Effector memory CD8-positive, alpha-beta T cell (primary cell): Measurements from ENCODE around the gene RTN4R.
A peak's percentile ranks its signal among the peaks of the same experiment; 100 is the strongest.

Source experiments
- ATAC-seq: fragments of 150-1000 bp; cut with Tn5 transposase; replicated peaks from 2 replicates; pipeline ENCODE4 v1.10.0; 2021; ENCODE audit warnings: mild to moderate bottlenecking, moderate library complexity
- DNase-seq, 3 experiments: peaks; one replicate each; pipeline ENCODE4 v3.0.0; 2021
- H3K27ac Mint-ChIP-seq, 2 donors: one replicate each; pipeline ENCODE4 v1.8.0; 2022; ENCODE audit warnings: mild to moderate bottlenecking in 2 of 2, mixed read lengths in 2 of 2, moderate library complexity in 2 of 2
- H3K27me3 Mint-ChIP-seq, 2 donors: one replicate each; pipeline ENCODE4 v1.8.0; 2022; ENCODE audit warnings: mixed read lengths in 2 of 2
- H3K36me3 Mint-ChIP-seq: one replicate; pipeline ENCODE4 v1.8.0; 2022; ENCODE audit warnings: mild to moderate bottlenecking, moderate library complexity, mixed read lengths; ENCODE audit not compliant: insufficient read depth
- H3K4me1 Mint-ChIP-seq, 2 donors: one replicate each; pipeline ENCODE4 v1.8.0; 2022; ENCODE audit warnings: low read depth in 2 of 2, mixed read lengths in 2 of 2
- H3K4me3 Mint-ChIP-seq, 2 donors: one replicate each; pipeline ENCODE4 v1.8.0; 2022; ENCODE audit warnings: mild to moderate bottlenecking in 2 of 2, mixed read lengths in 2 of 2, moderate library complexity in 2 of 2
- H3K9me3 Mint-ChIP-seq, 2 donors: one replicate each; pipeline ENCODE4 v1.8.0; 2022; ENCODE audit warnings: mixed read lengths in 2 of 2

RTN4R gene

DNA sequence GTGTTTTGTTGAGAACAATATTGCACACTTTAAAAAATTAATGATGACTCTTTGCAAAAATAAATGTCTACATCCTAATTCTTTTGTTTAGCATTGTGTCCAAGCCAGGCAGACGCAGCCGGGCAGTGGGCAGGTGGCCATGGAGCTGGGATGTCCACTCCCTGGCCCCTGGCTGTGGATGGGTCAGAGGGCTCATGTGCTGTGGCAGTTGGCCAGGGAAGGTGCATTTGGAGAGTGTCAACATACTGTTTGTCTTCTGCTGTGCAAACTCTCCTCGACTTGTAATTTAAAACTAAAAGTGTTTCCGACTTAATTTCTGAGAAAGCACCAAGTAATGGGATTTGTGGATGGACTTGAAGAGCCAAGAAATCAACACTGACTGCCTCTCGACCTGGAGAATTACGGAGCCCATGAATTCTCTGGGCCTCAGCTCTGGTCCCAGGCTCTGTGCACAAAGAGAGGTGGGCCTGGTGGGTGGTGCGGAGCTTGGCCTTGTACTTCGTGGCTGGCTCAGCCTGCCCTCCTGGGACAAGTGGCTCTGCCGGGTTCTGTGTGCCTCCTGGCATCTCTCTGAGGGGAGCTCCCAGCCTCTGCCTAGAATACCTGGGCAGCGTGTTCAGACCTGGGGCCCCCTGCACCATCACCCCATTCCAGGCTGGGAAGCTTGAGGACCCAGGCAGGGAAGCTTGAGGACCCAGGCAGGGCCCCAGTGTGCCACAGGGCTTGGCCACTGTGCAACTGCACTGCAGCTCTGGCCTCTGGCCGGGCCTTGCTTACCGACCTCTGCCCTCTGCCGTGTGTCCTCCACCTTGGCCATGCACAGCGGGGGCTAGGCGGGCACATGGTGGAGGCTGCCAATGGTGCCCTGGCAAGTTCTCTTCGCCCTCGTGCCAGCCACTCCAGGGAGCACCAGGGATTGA is 46.4 kb downstream of the RTN4R start:
- no peak overlapping the region for H3K4me3 Mint-ChIP-seq
- peaks cover 6 to 7% of the 10 kb centered on the region in 2 donors for H3K27me3 Mint-ChIP-seq

DNA sequence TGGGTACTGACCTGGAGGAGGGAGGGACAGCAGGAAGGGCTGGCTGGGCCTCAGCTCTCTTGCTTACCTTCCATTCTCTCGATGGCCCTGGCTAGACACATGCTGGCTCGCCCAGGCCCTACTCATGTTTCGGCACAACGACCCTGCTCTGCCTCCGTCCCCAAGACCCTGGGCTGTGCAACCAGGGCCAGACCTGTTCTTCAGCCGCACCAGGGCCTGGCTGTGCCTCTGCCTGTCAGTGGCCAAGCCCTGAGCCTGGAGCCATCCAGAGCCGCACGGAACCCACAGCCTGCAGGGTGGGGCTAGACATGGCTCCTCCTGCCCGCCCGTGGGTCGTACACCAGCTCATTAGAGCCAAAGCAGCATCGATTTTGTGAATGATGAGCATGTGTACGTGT is 47.5 kb downstream of the RTN4R start:
- DNase-seq (no peak), ATAC-seq (no peak)
- H3K27me3 Mint-ChIP-seq = peaks cover 6 to 7% of the 10 kb centered on the region in 2 donors

More for the DNA sequence above, 46.4 kb downstream of the RTN4R start:
- peaks cover 0 to 3% of the 10 kb centered on the region in 2 donors for H3K4me1 Mint-ChIP-seq
- no peak for ATAC-seq
- no peaks in the 10 kb centered on the region for H3K9me3 Mint-ChIP-seq
- no peak overlapping the region for H3K27ac Mint-ChIP-seq
- peaks cover 2% of the 10 kb centered on the region for H3K36me3 Mint-ChIP-seq
- DNase-seq = no peak

DNA sequence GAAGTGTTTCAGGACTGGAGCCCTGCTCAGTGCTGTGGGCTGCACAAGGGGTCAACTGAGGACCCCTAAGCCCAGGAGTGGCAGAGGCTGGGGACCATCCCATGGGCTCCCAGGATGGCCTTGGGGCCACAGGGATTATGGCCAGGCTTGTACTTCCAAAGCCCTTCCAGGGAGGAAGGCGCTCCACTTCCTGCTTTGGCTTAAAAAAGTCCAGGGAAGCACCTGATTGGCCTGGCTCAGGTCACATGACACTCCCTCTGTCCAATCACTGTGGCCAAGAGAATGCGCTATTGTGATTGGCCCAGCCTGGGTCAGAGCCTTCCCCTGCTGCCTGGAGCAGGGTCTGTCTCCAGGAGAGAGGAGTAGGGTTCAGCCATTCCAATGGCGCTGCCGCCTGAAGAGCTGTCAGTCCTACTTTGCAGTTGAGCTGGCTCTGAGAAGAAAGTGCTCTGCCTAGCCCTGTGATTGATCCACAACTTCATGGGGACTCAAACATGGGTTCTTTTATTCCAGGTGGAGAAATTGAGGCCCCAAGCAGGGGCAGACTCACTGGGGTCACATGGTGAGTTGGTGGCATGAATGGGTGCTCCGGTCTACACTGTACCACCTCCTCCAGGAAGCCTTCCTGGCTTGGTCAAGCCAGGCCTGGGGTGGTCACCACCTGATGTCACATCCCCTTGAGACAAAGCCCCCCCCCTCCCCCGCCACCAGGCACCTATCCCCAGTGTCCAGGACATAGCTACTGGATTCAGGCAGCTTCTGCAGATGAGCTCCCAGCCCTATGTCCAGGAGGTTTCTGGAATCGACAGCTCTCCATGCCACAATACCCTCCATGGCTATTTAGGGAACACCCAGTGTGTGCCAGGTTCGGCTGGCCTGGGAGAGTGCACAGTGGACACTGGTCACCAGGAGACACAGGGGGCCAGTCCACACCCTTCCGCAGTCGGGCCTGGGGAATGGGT is 48.2 kb downstream of the RTN4R start:
- Mint-ChIP-seq H3K4me3 (no peak overlapping the region), H3K27me3 (peaks cover 6 to 7% of the 10 kb centered on the region in 2 donors), H3K9me3 (no peaks in the 10 kb centered on the region), H3K27ac (no peak overlapping the region), H3K4me1 (peaks cover 2 to 4% of the 10 kb centered on the region in 2 donors), H3K36me3 (peaks cover 2% of the 10 kb centered on the region)
- no peak for DNase-seq
- no peak for ATAC-seq

More for the DNA sequence above, 47.5 kb downstream of the RTN4R start:
- no peak overlapping the region for H3K27ac Mint-ChIP-seq
- peaks cover 2% of the 10 kb centered on the region for H3K36me3 Mint-ChIP-seq
- peaks cover 0 to 3% of the 10 kb centered on the region in 2 donors for H3K4me1 Mint-ChIP-seq
- H3K9me3 Mint-ChIP-seq = no peaks in the 10 kb centered on the region
- H3K4me3 Mint-ChIP-seq = no peak overlapping the region

DNA sequence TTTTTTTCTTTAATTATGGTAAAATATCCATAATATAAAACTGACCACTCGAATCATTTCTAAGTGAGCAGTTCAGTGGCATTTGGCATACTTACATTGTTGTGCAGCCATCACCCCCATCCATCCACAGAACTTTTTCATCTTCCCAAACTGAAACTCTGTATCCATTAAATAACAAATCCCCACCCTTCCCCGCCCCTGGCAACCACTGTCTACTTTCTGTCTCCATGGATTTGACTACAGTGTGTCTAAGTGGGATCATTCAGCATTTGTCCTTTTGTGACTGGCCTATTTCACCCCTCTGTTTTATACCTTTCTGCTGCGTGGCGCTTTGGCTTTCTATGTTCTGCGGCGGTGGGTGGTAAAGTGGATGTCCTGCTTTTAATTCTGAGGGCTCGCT is 49.1 kb downstream of the RTN4R start:
- H3K9me3 Mint-ChIP-seq = no peaks in the 10 kb centered on the region
- peaks cover 2% of the 10 kb centered on the region for H3K36me3 Mint-ChIP-seq
- H3K4me3 Mint-ChIP-seq = no peak overlapping the region
- peaks cover 0 to 4% of the 10 kb centered on the region in 2 donors for H3K4me1 Mint-ChIP-seq
- ATAC-seq (no peak), DNase-seq (no peak)
- no peak overlapping the region for H3K27ac Mint-ChIP-seq
- H3K27me3 Mint-ChIP-seq = peaks cover 6 to 7% of the 10 kb centered on the region in 2 donors

DNA sequence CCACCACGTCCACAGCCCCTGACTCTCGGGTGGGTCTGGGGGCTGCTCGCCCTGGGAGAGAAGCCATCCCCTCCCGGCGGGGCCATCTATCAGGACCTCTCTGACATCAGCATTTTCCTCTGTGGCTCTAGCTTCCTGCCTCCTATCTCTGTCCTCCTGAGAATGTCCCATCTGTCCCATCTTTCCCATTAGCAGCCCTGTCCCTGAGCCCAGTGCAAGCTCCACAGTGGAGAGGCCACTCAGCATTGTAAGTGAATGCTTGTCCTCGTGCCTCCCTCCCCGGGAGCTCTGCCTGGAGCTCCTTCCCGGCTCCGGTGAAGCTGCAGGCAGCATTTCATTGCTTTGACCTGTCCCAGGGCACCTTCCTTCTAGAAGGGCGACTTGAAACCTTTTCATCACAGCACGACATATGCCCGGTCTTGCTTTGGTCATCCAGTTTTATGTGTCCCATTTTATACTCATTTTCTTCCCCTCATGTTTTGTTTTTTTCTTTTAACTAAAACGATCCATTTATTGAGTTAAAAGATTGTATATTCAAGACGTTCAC is 49.7 kb downstream of the RTN4R start:
- Mint-ChIP-seq H3K27ac (no peak overlapping the region), H3K9me3 (no peaks in the 10 kb centered on the region), H3K4me1 (peaks cover 0 to 4% of the 10 kb centered on the region in 2 donors), H3K27me3 (peaks cover 6 to 7% of the 10 kb centered on the region in 2 donors), H3K36me3 (peaks cover 2% of the 10 kb centered on the region), H3K4me3 (no peak overlapping the region)
- ATAC-seq (no peak), DNase-seq (no peak)

DNA sequence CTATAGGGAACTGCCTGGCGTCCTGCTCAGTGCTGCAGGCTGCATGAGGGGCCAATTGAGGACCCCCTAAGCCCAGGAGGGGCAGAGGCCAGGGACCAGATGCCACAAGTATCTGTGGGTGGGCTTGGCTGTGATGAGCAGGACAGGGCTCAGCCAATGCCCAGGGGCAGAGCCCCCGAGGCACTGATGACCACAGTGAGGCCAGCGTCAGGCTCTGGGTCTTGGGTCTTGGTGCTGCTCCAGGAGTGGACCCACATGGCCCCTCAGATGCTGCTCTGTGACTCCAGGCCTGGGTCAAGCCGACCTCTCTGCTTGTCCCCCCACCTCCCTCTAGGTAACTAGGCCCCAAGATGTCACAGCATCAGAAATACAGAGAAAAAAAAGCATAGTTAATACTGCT is 50.6 kb downstream of the RTN4R start:
- H3K4me1 Mint-ChIP-seq = peaks cover 5% of the 10 kb centered on the region in 2 donors
- H3K27me3 Mint-ChIP-seq = peaks cover 6 to 7% of the 10 kb centered on the region in 2 donors
- no peak overlapping the region for H3K27ac Mint-ChIP-seq
- H3K36me3 Mint-ChIP-seq = peaks cover 2% of the 10 kb centered on the region
- no peak overlapping the region for H3K4me3 Mint-ChIP-seq
- DNase-seq (no peak), ATAC-seq (no peak)
- H3K9me3 Mint-ChIP-seq = no peaks in the 10 kb centered on the region

DNA sequence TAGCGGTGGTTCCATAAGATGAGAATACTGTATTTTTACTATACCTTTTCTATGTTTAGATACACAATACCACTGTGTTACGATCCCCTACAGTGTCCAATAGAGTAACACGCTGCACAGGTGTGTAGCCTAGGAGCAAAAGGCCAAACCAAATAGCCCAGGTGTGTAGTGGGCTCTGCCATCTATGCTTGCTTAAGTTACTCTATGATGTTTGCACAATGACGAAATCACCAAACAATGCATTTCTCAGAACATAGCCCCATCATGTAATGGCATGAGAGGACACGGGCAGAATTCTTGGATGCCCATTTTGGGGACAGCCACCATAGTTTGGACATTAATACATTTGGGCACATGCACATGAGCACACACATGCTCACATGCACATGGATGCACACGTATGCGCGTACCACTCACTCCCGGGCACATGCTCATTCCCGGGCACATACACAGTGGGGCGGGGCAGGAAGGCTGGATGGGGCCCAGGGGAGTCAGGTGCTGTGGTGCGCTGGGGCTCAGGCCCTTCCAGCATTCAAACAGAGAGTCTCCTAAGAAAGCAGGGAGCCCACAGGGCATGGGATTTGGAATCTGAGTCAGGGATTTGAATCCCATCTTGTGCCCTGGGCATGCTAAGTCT is 51.1 kb downstream of the RTN4R start:
- no peak for DNase-seq
- no peak for ATAC-seq
- Mint-ChIP-seq H3K27me3 (peaks cover 6 to 7% of the 10 kb centered on the region in 2 donors), H3K36me3 (no peaks in the 10 kb centered on the region), H3K27ac (no peak overlapping the region), H3K4me1 (peaks cover 11% of the 10 kb centered on the region in 2 donors), H3K4me3 (no peak overlapping the region), H3K9me3 (no peaks in the 10 kb centered on the region)

DNA sequence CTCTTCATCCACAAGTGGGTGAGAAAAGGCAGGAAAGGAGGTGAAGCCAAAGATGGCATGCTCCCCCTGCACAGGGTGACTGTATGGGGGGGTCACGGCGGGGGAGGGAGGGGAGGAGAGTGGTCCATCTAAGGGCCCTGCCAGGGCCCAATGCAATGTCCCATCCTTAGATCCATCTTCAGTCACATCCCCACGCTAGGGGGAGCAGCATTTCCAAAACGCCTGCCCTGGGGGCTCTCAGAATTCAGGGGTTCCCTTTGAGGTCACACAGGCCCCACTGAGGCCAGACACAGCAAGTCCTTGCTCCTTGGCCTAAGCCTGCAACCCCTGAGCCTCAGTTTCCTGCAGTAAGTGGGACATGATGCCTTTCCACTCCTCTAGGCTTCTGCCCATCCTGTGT is 52.4 kb downstream of the RTN4R start:
- ATAC-seq = no peak

DNA sequence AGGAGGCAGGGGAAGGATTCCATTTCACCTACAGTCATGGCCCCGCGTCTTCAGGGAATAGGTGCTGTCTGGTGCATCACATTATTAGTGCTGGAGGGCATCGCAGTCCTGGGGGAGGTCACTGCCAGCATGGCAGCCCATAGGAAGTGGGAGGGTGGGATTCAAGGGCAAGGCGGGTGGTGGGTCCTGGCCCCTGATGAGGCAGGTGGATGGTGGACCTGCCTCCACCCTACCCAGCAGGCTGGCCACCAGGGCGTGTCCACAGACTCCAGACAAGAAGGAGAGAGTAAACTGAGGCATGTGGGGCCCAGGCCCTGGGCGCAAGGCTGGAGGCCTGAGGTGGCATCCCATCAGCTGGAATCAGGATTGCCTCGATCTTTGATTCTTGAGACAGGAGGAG is 53.3 kb downstream of the RTN4R start:
- Mint-ChIP-seq H3K4me3 (no peak overlapping the region), H3K27me3 (peaks cover 6 to 7% of the 10 kb centered on the region in 2 donors), H3K27ac (no peak overlapping the region), H3K36me3 (no peaks in the 10 kb centered on the region), H3K9me3 (no peaks in the 10 kb centered on the region), H3K4me1 (peaks cover 11 to 12% of the 10 kb centered on the region in 2 donors)
- no peak for ATAC-seq
- DNase-seq = no peak

More for the DNA sequence above, 52.4 kb downstream of the RTN4R start:
- H3K27ac Mint-ChIP-seq = peak overlapping the region in 1 of 2 donors; percentile 26
- no peak for DNase-seq
- H3K36me3 Mint-ChIP-seq = no peaks in the 10 kb centered on the region
- H3K4me3 Mint-ChIP-seq = no peak overlapping the region
- no peaks in the 10 kb centered on the region for H3K9me3 Mint-ChIP-seq
- peaks cover 11 to 12% of the 10 kb centered on the region in 2 donors for H3K4me1 Mint-ChIP-seq
- peaks cover 6 to 7% of the 10 kb centered on the region in 2 donors for H3K27me3 Mint-ChIP-seq

DNA sequence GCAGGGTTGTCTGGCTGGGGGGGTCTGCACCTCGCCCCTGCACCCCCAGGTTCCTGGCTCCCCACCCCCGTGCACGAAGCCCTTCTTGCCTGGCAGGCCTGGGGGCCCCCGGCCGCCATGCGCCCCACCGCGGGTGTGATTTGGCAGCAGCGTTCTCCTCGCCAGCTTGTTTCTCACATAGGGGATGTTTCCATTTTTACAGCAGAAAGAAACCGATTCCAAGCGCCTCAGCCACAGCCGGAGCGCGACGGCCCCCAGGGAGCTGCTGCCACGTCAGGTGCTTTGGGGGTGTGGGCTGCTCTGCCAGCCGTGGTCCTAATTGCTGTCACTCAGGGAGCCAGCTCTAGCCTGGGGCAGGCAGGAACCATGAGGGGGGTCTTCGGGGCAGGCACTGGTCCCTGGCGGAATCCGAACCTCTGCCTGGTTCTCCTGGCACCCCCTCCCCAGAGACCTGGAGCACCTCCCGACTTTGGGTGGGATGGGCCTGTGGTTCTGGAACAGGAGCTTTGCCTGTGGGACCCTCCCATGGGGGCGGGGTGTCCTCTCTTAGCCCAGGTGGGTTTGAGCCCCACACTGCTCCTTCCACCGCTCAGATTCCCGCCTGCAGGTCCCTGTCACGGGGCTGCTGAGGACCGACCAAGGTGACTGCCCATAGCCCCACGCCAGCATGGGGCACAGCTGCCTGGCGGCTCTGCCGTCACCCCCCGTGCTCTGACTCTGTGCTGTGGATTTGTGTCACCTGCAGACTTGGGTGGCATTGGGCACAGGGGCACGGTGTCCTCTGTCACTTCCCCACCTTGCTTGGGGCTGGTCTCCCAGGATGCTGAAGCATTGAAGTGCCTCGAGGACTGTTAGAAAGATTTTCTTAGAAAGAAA is 54.0 kb downstream of the RTN4R start:
- Mint-ChIP-seq H3K9me3 (no peaks in the 10 kb centered on the region), H3K4me1 (peaks cover 11 to 12% of the 10 kb centered on the region in 2 donors), H3K36me3 (no peaks in the 10 kb centered on the region), H3K4me3 (no peak overlapping the region), H3K27ac (no peak overlapping the region), H3K27me3 (peaks cover 6 to 7% of the 10 kb centered on the region in 2 donors)
- ATAC-seq = no peak
- no peak for DNase-seq

DNA sequence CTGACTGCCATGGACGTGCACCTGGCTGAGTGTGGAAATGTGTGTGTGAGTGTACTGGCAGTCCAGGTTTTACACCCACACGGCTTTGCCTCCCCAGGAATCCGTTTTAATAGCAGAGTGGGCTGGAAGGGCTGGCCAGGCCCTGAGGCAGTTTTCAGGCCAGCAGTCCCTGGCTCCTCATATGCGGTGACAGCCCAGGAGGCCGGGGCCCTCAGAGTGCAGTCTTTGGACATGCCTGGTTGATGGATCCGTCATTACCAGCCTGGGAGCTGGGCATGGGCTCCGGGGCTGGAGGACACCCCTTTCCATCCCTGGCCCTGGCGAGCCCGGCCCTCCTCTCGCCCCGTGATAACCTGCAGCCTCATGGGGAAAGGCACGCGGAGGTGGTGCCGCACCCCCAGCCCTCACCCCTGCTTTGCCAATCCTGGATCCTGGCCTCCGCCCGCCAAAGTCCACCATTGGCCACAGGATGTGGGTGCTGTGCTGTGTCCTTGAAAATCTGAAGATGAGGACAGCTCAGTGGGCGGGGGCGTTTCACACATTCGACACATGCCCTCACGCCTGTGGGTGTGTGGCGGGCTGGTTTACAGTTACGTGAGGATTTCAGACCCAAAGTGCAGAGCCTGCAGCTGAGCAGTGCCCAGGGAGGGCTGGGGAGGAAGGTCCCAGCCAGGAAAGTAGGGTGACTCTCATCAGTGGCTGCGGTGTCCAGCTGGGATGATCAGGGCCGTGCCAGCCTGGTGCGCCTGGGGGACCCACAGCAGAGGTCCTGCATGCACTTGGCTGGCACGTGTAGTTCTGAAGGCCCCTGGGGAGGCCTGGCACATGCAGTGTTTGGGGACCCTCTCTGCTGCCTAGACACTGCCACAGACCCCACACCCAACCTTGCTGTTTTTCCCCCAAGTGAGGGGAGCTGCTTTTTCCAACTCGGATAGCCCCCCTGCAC is 55.1 kb downstream of the RTN4R start:
- Mint-ChIP-seq H3K27ac (peak overlapping the region in 1 of 2 donors; percentile 82), H3K4me3 (peak overlapping the region; percentile 3 to 54), H3K9me3 (no peaks in the 10 kb centered on the region), H3K36me3 (no peaks in the 10 kb centered on the region), H3K27me3 (peaks cover 0 to 1% of the 10 kb centered on the region in 2 donors), H3K4me1 (peaks cover 16 to 19% of the 10 kb centered on the region in 2 donors)
- ATAC-seq (peak; percentile 64), DNase-seq (peak in 1 of 3 experiments; percentile 7)
